ENCODE results near the gene USP26. TPM values are rescaled to one million over a fixed set of nuclear protein-coding genes. Genes with fewer than 3 reads are reported as not detected.
"Not testable (repeated sequence)": the region's sequence is repeated elsewhere in the genome, so short reads cannot be mapped to it uniquely, and the experiment has no call there.

The USP26 gene
- total RNA-seq, 2 donors from 2014 or later = not detected

- Histone ChIP-seq H3K4me1 (no peaks in the 10 kb centered on the region), H3K4me3 (no peak overlapping the region), H3K9me3 (no peaks in the 10 kb centered on the region), H3K27ac (no peak overlapping the region), H3K36me3 (replicated peaks in 1 of 2; ENCODE audit: insufficient read depth in 1 of 2, low read depth in 2 of 2) (no peaks in the 10 kb centered on the region), H3K27me3 (no peaks in the 10 kb centered on the region)
- WGBS, 2 donors = 45 to 62% methylated on average over 3 of the region's 3 CpGs
- ATAC-seq (no peak), DNase-seq (peak in 2 of 4 donors; percentile 1 to 23)
- TF ChIP-seq CTCF (IDR thresholded peaks at IDR 0.05) = no peak
- no peak for TF ChIP-seq POLR2A (IDR thresholded peaks at IDR 0.05)
- intact Hi-C loops (cut with DNase I) = no loop called here
Measured at GRCh38 chrX:133085785-133086184, 11.1 kb downstream of the USP26 start.

- H3K36me3 ChIP-seq (replicated peaks in 1 of 2; ENCODE audit: insufficient read depth in 1 of 2, low read depth in 2 of 2); H3K27me3 ChIP-seq; H3K9me3 ChIP-seq; DNase-seq; H3K27ac ChIP-seq; H3K4me1 ChIP-seq; intact Hi-C loops (cut with DNase I); ATAC-seq; H3K4me3 ChIP-seq: not testable (repeated sequence)
- WGBS, 2 donors = 94 to 100% methylated on average over 2 to 4 of the region's 4 CpGs
Measured at GRCh38 chrX:133085056-133085455, 11.9 kb downstream of the USP26 start.

- intact Hi-C loops (cut with DNase I) = no loop called here
- no peaks in the 10 kb centered on the region for H3K4me1 ChIP-seq
- DNase-seq (no peak), ATAC-seq (no peak)
- H3K4me3 ChIP-seq = no peak overlapping the region
- no peaks in the 10 kb centered on the region for H3K36me3 ChIP-seq (replicated peaks in 1 of 2; ENCODE audit: insufficient read depth in 1 of 2, low read depth in 2 of 2)
- no peaks in the 10 kb centered on the region for H3K27me3 ChIP-seq
- H3K9me3 ChIP-seq = no peaks in the 10 kb centered on the region
- WGBS, 2 donors = 88 to 100% methylated on average over 1 of the region's 1 CpG
- no peak for TF ChIP-seq CTCF (IDR thresholded peaks at IDR 0.05)
- no peak for TF ChIP-seq POLR2A (IDR thresholded peaks at IDR 0.05)
- no peak overlapping the region for H3K27ac ChIP-seq
Measured at GRCh38 chrX:133083899-133084298, 13.0 kb downstream of the USP26 start.

GRCh38 chrX:133081990-133082389, 14.9 kb downstream of the USP26 start:
- Histone ChIP-seq H3K27ac (no peak overlapping the region), H3K4me1 (no peaks in the 10 kb centered on the region), H3K9me3 (no peaks in the 10 kb centered on the region), H3K36me3 (replicated peaks in 1 of 2; ENCODE audit: insufficient read depth in 1 of 2, low read depth in 2 of 2) (no peaks in the 10 kb centered on the region), H3K4me3 (no peak overlapping the region), H3K27me3 (no peaks in the 10 kb centered on the region)
- intact Hi-C loops (cut with DNase I) = no loop called here
- no peak for DNase-seq
- ATAC-seq = no peak
- TF ChIP-seq CTCF (IDR thresholded peaks at IDR 0.05) (no peak), POLR2A (IDR thresholded peaks at IDR 0.05) (no peak)
- 82 to 89% methylated on average over 3 of the region's 3 CpGs for WGBS, 2 donors

- 87 to 92% methylated on average over 4 of the region's 4 CpGs for WGBS, 2 donors
- H3K36me3 ChIP-seq (replicated peaks in 1 of 2; ENCODE audit: insufficient read depth in 1 of 2, low read depth in 2 of 2); H3K4me1 ChIP-seq; H3K4me3 ChIP-seq; H3K27ac ChIP-seq; H3K27me3 ChIP-seq; ATAC-seq; DNase-seq; intact Hi-C loops (cut with DNase I); H3K9me3 ChIP-seq: not testable (repeated sequence)
Measured at GRCh38 chrX:133077856-133078255, 19.1 kb downstream of the USP26 start.

- ATAC-seq (no peak), DNase-seq (no peak)
- TF ChIP-seq POLR2A (IDR thresholded peaks at IDR 0.05) = no peak
- TF ChIP-seq CTCF (IDR thresholded peaks at IDR 0.05) = no peak
- H3K27me3 ChIP-seq = no peaks in the 10 kb centered on the region
- H3K36me3 ChIP-seq (replicated peaks in 1 of 2; ENCODE audit: insufficient read depth in 1 of 2, low read depth in 2 of 2) = no peaks in the 10 kb centered on the region
- no peak overlapping the region for H3K4me3 ChIP-seq
- no peaks in the 10 kb centered on the region for H3K9me3 ChIP-seq
- H3K4me1 ChIP-seq = no peaks in the 10 kb centered on the region
- no peak overlapping the region for H3K27ac ChIP-seq
- intact Hi-C loops (cut with DNase I) = no loop called here
Measured at GRCh38 chrX:133072566-133072965, 24.3 kb downstream of the USP26 start.

All from body of pancreas (tissue), 4 donors.